Liver (tissue), 9 donors: ENCODE measurements around the gene CELA1. TPM values are rescaled to one million over a fixed set of nuclear protein-coding genes. Genes with fewer than 3 reads are reported as not detected.

ENCODE experiments used
- DNase-seq: peaks from one replicate; pipeline ENCODE4 v3.0.0-alpha.2; 2017; ENCODE audit warnings: low spot score
- H3K27ac ChIP-seq, 2 donors: one replicate each; pipeline ENCODE4 v1.7.0; 2013; ENCODE audit warnings: inconsistent platforms in 2 of 2, low read length in 2 of 2, control low read depth in 1 of 2, low read depth in 1 of 2, mild to moderate bottlenecking in 1 of 2
- H3K27me3 ChIP-seq, 4 donors: one replicate each; pipeline versions ENCODE4 v1.6.1 to v1.7.0; 2013; ENCODE audit warnings: low read length in 3 of 4, inconsistent platforms in 1 of 4, mild to moderate bottlenecking in 1 of 4, moderate library complexity in 1 of 4; ENCODE audit not compliant: control insufficient read depth in 4 of 4, insufficient read depth in 4 of 4
- H3K36me3 ChIP-seq, 4 donors: one replicate each; pipeline versions ENCODE4 v1.6.1 to v1.7.0; 2013; ENCODE audit warnings: low read length in 3 of 4, mild to moderate bottlenecking in 3 of 4, low read depth in 1 of 4, moderate library complexity in 1 of 4; ENCODE audit not compliant: control insufficient read depth in 4 of 4, insufficient read depth in 3 of 4
- H3K4me1 ChIP-seq, 4 donors: one replicate each; pipeline versions ENCODE4 v1.6.1 to v1.7.0; 2013; ENCODE audit warnings: low read length in 3 of 4, mild to moderate bottlenecking in 3 of 4, moderate library complexity in 1 of 4; ENCODE audit not compliant: control insufficient read depth in 4 of 4, insufficient read depth in 4 of 4
- H3K4me3 ChIP-seq, 3 donors: one replicate each; pipeline versions ENCODE4 v1.6.1 to v1.7.0; 2013; ENCODE audit warnings: low read length in 3 of 3, control low read depth in 1 of 3, low read depth in 1 of 3, mild to moderate bottlenecking in 1 of 3
- H3K9ac ChIP-seq, 2 donors: one replicate each; pipeline ENCODE4 v1.7.0; 2013; ENCODE audit warnings: low read length in 2 of 2, mild to moderate bottlenecking in 2 of 2, moderate library complexity in 2 of 2, control low read depth in 1 of 2, low read depth in 1 of 2
- H3K9me3 ChIP-seq, 4 donors: one replicate each; pipeline versions ENCODE4 v1.6.1 to v1.7.0; 2013; ENCODE audit warnings: low read length in 3 of 4; ENCODE audit not compliant: control insufficient read depth in 4 of 4
- CTCF ChIP-seq: fragments of 150-350 bp; IDR thresholded peaks from 2 replicates; pipeline ENCODE4 v1.5.1; 2017; ENCODE audit warnings: improper control_type of control experiment, low read depth, low read length; ENCODE audit not compliant: missing input control
- EGR1 ChIP-seq, 2 donors: IDR thresholded peaks; 2 replicates each; pipeline ENCODE4 v1.6.1; 2016 to 2018; ENCODE audit warnings: antibody characterized with exemption in 2 of 2, low read depth in 2 of 2
- FOXA1 ChIP-seq: IDR thresholded peaks from 2 replicates; pipeline ENCODE4 v1.6.1; 2016; ENCODE audit warnings: antibody characterized with exemption
- FOXA2 ChIP-seq: IDR thresholded peaks from 2 replicates; pipeline ENCODE4 v1.6.1; 2016; ENCODE audit warnings: antibody characterized with exemption
- GABPA ChIP-seq, 2 donors: IDR thresholded peaks in 1 of 2; conservative IDR thresholded peaks in 1 of 2; 2 replicates each; pipeline ENCODE4 v1.6.1; 2016; ENCODE audit warnings: antibody characterized with exemption in 2 of 2, mild to moderate bottlenecking in 1 of 2, moderate library complexity in 1 of 2
- HNF4A ChIP-seq, 2 donors: conservative IDR thresholded peaks; 2 replicates each; pipeline ENCODE4 v1.6.1; 2016; ENCODE audit warnings: antibody characterized with exemption in 2 of 2, mild to moderate bottlenecking in 2 of 2
- HNF4G ChIP-seq: IDR thresholded peaks from 2 replicates; pipeline ENCODE4 v1.6.1; 2016; ENCODE audit warnings: antibody characterized with exemption
- JUND ChIP-seq, 2 donors: IDR thresholded peaks; 2 replicates each; pipeline ENCODE4 v1.6.1; 2016; ENCODE audit warnings: antibody characterized with exemption in 2 of 2
- MAX ChIP-seq: IDR thresholded peaks from 2 replicates; pipeline ENCODE4 v1.6.1; 2016; ENCODE audit warnings: antibody characterized with exemption
- NR2F2 ChIP-seq: IDR thresholded peaks from 2 replicates; pipeline ENCODE4 v1.6.1; 2016; ENCODE audit warnings: antibody characterized with exemption
- RAD21 ChIP-seq, 2 donors: IDR thresholded peaks; 2 replicates each; pipeline ENCODE4 v1.6.1; 2016; ENCODE audit warnings: antibody characterized with exemption in 2 of 2, mild to moderate bottlenecking in 2 of 2
- RXRA ChIP-seq, 2 donors: IDR thresholded peaks; 2 replicates each; pipeline ENCODE4 v1.6.1; 2017 to 2018; ENCODE audit warnings: antibody characterized with exemption in 2 of 2, mild to moderate bottlenecking in 1 of 2
- SP1 ChIP-seq: IDR thresholded peaks from 2 replicates; pipeline ENCODE4 v1.6.1; 2018; ENCODE audit warnings: antibody characterized with exemption, mild to moderate bottlenecking
- TAF1 ChIP-seq: conservative IDR thresholded peaks from 2 replicates; pipeline ENCODE4 v1.6.1; 2016; ENCODE audit warnings: antibody characterized with exemption, mild to moderate bottlenecking
- YY1 ChIP-seq: IDR thresholded peaks from 2 replicates; pipeline ENCODE4 v1.6.1; 2016; ENCODE audit warnings: antibody characterized with exemption, mild to moderate bottlenecking
- WGBS: extraction: QIAGEN DNeasy Blood & Tissue Kit; methylation state at CpG from one replicate; pipeline ENCODE4 v1.1.7; 2013; 5-methylcytosine and 5-hydroxymethylcytosine counted together
- polyA plus RNA-seq, 2 donors: library from polyadenylated mRNA; stranded (reverse) in 1 of 2; unstranded in 1 of 2; fragments of 200-250 nt in 1 of 2; fragments of >200 nt in 1 of 2; fragmentation: Nextera tagmentation in 1 of 2; extraction: Ambion mirVana in 1 of 2; gene quantifications; one replicate each; pipeline versions ENCODE4 v1.2.1 to v1.2.3, GENCODE V29; 2013 to 2015
- total RNA-seq, 2 donors: library from RNA; depleted of rRNA; stranded (reverse); fragments of >200 nt; gene quantifications; one replicate each; pipeline ENCODE4 v1.2.3, GENCODE V29; 2014
- TF ChIP-seq, protein P1 (sequence below): IDR thresholded peaks from 2 replicates; pipeline ENCODE4 v1.6.1; 2016; ENCODE audit warnings: antibody characterized with exemption, mild to moderate bottlenecking
- TF ChIP-seq, protein P2 (sequence below): IDR thresholded peaks from 2 replicates; pipeline ENCODE4 v1.6.1; 2016; ENCODE audit warnings: antibody characterized with exemption
- TF ChIP-seq, protein P3 (sequence below): IDR thresholded peaks from 2 replicates; pipeline ENCODE4 v1.6.1; 2016; ENCODE audit warnings: antibody characterized with exemption
- donor health status: healthy.
- donor health status: healthy.
- donor health status: healthy.
- donor health status: healthy.
- donor health status: healthy.

The CELA1 gene
- total and polyA plus RNA-seq, 4 donors = not detected

- Histone ChIP-seq H3K4me1 (peaks cover 0 to 6% (median 2%) of the 10 kb centered on the region in 4 donors), H3K4me3 (no peak overlapping the region), H3K9ac (no peak overlapping the region), H3K27me3 (no peaks in the 10 kb centered on the region), H3K9me3 (no peaks in the 10 kb centered on the region), H3K36me3 (no peaks in the 10 kb centered on the region), H3K27ac (no peak overlapping the region)
- DNase-seq = no peak
- TF ChIP-seq JUND (IDR thresholded peaks at IDR 0.05) (no peak), RXRA (IDR thresholded peaks at IDR 0.05) (no peak), YY1 (no peak), SP1 (no peak), FOXA1 (no peak), RAD21 (IDR thresholded peaks at IDR 0.05) (no peak), NR2F2 (no peak), TAF1 (no peak), CTCF (no peak), FOXA2 (no peak), HNF4A (conservative IDR thresholded peaks at IDR 0.05) (no peak), GABPA (IDR thresholded peaks at IDR 0.05 in 1 of 2, conservative IDR thresholded peaks at IDR 0.05 in 1 of 2) (no peak)
- TF ChIP-seq, protein P1, sequence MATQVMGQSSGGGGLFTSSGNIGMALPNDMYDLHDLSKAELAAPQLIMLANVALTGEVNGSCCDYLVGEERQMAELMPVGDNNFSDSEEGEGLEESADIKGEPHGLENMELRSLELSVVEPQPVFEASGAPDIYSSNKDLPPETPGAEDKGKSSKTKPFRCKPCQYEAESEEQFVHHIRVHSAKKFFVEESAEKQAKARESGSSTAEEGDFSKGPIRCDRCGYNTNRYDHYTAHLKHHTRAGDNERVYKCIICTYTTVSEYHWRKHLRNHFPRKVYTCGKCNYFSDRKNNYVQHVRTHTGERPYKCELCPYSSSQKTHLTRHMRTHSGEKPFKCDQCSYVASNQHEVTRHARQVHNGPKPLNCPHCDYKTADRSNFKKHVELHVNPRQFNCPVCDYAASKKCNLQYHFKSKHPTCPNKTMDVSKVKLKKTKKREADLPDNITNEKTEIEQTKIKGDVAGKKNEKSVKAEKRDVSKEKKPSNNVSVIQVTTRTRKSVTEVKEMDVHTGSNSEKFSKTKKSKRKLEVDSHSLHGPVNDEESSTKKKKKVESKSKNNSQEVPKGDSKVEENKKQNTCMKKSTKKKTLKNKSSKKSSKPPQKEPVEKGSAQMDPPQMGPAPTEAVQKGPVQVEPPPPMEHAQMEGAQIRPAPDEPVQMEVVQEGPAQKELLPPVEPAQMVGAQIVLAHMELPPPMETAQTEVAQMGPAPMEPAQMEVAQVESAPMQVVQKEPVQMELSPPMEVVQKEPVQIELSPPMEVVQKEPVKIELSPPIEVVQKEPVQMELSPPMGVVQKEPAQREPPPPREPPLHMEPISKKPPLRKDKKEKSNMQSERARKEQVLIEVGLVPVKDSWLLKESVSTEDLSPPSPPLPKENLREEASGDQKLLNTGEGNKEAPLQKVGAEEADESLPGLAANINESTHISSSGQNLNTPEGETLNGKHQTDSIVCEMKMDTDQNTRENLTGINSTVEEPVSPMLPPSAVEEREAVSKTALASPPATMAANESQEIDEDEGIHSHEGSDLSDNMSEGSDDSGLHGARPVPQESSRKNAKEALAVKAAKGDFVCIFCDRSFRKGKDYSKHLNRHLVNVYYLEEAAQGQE = no peak
- WGBS = 84% methylated on average over 7 of the region's 7 CpGs
Observed at GRCh38 chr12:51345681-51346080, 798 bp downstream of the CELA1 start.

GRCh38 chr12:51343201-51343600, 3.3 kb downstream of the CELA1 start:
- Histone ChIP-seq H3K9ac (no peak overlapping the region), H3K27ac (no peak overlapping the region), H3K9me3 (no peaks in the 10 kb centered on the region), H3K36me3 (no peaks in the 10 kb centered on the region), H3K27me3 (no peaks in the 10 kb centered on the region), H3K4me1 (peaks cover 0 to 6% (median 2%) of the 10 kb centered on the region in 4 donors), H3K4me3 (no peak overlapping the region)
- WGBS = 98% methylated on average over 2 of the region's 2 CpGs
- DNase-seq = no peak
- TF ChIP-seq, protein P1 = no peak
- TF ChIP-seq CTCF = no peak
- no peak for TF ChIP-seq SP1
- TF ChIP-seq YY1 = no peak
- TF ChIP-seq, protein P2, sequence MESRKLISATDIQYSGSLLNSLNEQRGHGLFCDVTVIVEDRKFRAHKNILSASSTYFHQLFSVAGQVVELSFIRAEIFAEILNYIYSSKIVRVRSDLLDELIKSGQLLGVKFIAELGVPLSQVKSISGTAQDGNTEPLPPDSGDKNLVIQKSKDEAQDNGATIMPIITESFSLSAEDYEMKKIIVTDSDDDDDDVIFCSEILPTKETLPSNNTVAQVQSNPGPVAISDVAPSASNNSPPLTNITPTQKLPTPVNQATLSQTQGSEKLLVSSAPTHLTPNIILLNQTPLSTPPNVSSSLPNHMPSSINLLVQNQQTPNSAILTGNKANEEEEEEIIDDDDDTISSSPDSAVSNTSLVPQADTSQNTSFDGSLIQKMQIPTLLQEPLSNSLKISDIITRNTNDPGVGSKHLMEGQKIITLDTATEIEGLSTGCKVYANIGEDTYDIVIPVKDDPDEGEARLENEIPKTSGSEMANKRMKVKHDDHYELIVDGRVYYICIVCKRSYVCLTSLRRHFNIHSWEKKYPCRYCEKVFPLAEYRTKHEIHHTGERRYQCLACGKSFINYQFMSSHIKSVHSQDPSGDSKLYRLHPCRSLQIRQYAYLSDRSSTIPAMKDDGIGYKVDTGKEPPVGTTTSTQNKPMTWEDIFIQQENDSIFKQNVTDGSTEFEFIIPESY = no peak
- TF ChIP-seq FOXA2 = no peak
- no peak for TF ChIP-seq FOXA1
- TF ChIP-seq GABPA (IDR thresholded peaks at IDR 0.05 in 1 of 2, conservative IDR thresholded peaks at IDR 0.05 in 1 of 2) = no peak
- TF ChIP-seq EGR1 (IDR thresholded peaks at IDR 0.05; ENCODE audit: low read depth in 2 of 2) = no peak
- TF ChIP-seq TAF1 = no peak
- no peak for TF ChIP-seq RAD21 (IDR thresholded peaks at IDR 0.05)
- TF ChIP-seq HNF4G = no peak
- TF ChIP-seq MAX = no peak
- TF ChIP-seq NR2F2 = no peak
- no peak for TF ChIP-seq JUND (IDR thresholded peaks at IDR 0.05)
- TF ChIP-seq RXRA (IDR thresholded peaks at IDR 0.05) = no peak
- no peak for TF ChIP-seq HNF4A (conservative IDR thresholded peaks at IDR 0.05)
- TF ChIP-seq, protein P3, sequence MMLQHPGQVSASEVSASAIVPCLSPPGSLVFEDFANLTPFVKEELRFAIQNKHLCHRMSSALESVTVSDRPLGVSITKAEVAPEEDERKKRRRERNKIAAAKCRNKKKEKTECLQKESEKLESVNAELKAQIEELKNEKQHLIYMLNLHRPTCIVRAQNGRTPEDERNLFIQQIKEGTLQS = no peak
